Right kidney (tissue), 1 donor: ENCODE results near the gene SKAP1.

Experiments used
- DNase-seq: peaks from one replicate; pipeline ENCODE4 v3.0.0-alpha.2; 2016

Gene SKAP1

GRCh38 chr17:48144231-48144630 is 285.8 kb downstream of the SKAP1 start:
- no peak for DNase-seq

GRCh38 chr17:48143629-48144028 is 286.4 kb downstream of the SKAP1 start:
- DNase-seq = no peak

- no peak for DNase-seq
These were observed 290.1 kb downstream of the SKAP1 start for GRCh38 chr17:48139944-48140343.

- DNase-seq = no peak
These were observed 292.4 kb downstream of the SKAP1 start for GRCh38 chr17:48137656-48138055.

GRCh38 chr17:48134912-48135480 is 295.0 kb downstream of the SKAP1 start:
- no peak for DNase-seq

GRCh38 chr17:48132385-48132784 is 297.6 kb downstream of the SKAP1 start:
- no peak for DNase-seq

GRCh38 chr17:48131216-48131824 is 298.7 kb downstream of the SKAP1 start:
- no peak for DNase-seq

GRCh38 chr17:48129981-48130380 is 300.0 kb downstream of the SKAP1 start:
- DNase-seq = no peak

GRCh38 chr17:48128400-48128799 is 301.6 kb downstream of the SKAP1 start:
- no peak for DNase-seq

GRCh38 chr17:48127371-48128051 is 302.5 kb downstream of the SKAP1 start:
- DNase-seq = no peak

- no peak for DNase-seq
These were observed 303.5 kb downstream of the SKAP1 start for GRCh38 chr17:48126532-48126850.

GRCh38 chr17:48125829-48126531 is 304.0 kb downstream of the SKAP1 start:
- no peak for DNase-seq

- DNase-seq = no peak
These were observed 306.1 kb downstream of the SKAP1 start for GRCh38 chr17:48123776-48124388.

GRCh38 chr17:48123111-48123510 is 306.9 kb downstream of the SKAP1 start:
- no peak for DNase-seq

- DNase-seq = no peak
These were observed 307.4 kb downstream of the SKAP1 start for GRCh38 chr17:48122665-48123045.

GRCh38 chr17:48121923-48122664 is 307.9 kb downstream of the SKAP1 start:
- DNase-seq = peak; percentile 39

- no peak for DNase-seq
These were observed 316.8 kb downstream of the SKAP1 start for GRCh38 chr17:48113201-48113676.

- no peak for DNase-seq
These were observed 318.1 kb downstream of the SKAP1 start for GRCh38 chr17:48111937-48112241.

GRCh38 chr17:48110761-48111160 is 319.3 kb downstream of the SKAP1 start:
- no peak for DNase-seq

GRCh38 chr17:48107137-48108055 is 322.6 kb downstream of the SKAP1 start, which contains the start of gene SNX11:
Gene SNX11, plus strand, starts transcription at chr17:48107766. Its CDS starts 4,278 bp downstream, at chr17:48112044.
- DNase-seq = peak; percentile 97

GRCh38 chr17:48106802-48107136 is 323.2 kb downstream of the SKAP1 start:
- no peak for DNase-seq
